A204.1 (cell line): ENCODE data around the gene EHD1.

ENCODE experiments used
- FAIRE-seq: peaks from 2 replicates; lab custom pipeline; 2012; peaks lifted over from hg19 to GRCh38; lab: Jason Lieb, UNC

EHD1 gene

GRCh38 chr11:64909653-64910343, 31.4 kb upstream of the EHD1 start:
- no peak for FAIRE-seq

DNA sequence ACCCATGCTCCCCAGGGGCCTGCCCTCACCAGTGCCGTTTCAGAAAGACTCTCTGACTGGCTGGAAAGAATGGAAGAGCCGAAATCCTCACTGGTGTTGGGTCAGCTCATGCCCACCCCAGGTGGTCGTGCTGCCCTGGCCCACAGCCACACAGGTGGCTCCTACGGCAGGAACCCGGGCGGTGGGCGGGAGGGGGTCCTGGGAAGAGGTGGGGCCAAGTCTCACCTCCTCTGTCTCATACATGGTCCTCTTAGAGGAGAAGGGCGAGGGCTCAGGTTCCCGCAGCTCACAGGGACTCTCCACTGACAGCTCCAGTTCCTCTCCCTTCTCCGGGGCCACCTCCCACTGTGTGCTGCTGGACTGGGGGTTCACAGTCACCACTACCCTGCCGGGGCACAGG, 30.3 kb upstream of the EHD1 start:
- FAIRE-seq = no peak

GRCh38 chr11:64906314-64906635, 27.9 kb upstream of the EHD1 start:
- FAIRE-seq = no peak

DNA sequence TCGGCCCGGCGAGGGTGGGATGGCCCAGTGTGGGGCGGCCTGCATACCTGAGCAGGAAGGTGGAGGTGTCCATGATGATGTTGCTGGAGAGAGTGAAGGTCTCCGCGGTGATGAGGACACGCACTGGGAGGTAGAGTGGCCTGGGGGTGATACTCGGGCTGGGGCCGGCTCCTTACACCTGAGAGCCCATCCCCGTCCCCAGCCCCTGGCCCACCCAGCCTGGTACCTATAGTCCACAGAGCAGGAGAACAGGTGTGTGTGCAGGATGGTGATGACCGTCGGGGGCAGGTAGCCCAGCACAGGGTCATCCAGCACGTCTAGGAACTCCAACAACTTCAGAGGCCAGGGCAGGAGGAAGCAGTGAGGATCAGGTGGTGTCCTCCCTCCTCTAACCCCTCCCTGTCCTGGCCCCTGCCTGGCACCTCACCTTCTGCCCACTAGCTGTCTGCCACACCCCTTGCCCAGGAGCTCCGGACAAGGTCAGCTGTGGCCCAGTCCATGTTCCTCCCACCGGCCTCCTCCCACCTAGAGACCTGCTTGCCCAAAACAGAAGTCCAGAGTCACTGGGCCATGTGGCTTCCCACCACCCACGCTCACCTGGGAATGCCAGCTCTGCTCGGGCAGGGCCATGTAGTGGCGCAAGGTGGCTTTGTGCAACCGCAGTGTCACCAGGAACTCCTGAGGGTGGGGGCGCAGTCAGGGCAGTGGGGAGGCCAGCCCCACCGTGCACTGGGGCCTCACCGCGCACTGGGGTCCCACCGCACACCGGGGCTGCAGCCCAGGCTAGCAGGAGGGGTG, 27.3 kb upstream of the EHD1 start:
- FAIRE-seq = no peak

- FAIRE-seq = no peak
These were observed 24.9 kb upstream of the EHD1 start for GRCh38 chr11:64903291-64903833.

- FAIRE-seq = no peak
These were observed 23.9 kb upstream of the EHD1 start for GRCh38 chr11:64902102-64902900.

GRCh38 chr11:64900774-64901173, 22.4 kb upstream of the EHD1 start:
- no peak for FAIRE-seq

GRCh38 chr11:64900263-64900678, 21.9 kb upstream of the EHD1 start:
- FAIRE-seq = no peak

DNA sequence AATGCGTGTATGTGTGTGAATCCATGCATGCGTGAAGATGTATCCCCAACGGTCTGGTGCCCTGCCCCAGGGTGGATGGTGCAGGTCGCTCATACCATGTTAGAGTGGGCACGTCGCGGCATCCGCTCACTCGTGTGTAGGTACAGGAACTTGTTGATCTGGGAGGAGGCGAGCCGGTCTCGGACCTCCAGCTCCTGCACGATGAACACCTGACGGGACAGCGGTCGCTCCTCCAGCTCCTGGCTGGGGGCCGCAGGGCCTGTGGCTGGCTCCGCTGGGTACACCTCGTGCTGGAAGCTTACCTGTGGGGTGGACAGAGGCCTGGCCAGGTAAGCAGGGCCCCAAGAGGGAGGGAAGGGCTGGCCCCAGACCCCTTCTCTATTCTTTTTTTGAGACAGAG, 20.1 kb upstream of the EHD1 start:
- FAIRE-seq = no peak

- FAIRE-seq = no peak
These were observed 19.6 kb upstream of the EHD1 start for GRCh38 chr11:64898076-64898445.

DNA sequence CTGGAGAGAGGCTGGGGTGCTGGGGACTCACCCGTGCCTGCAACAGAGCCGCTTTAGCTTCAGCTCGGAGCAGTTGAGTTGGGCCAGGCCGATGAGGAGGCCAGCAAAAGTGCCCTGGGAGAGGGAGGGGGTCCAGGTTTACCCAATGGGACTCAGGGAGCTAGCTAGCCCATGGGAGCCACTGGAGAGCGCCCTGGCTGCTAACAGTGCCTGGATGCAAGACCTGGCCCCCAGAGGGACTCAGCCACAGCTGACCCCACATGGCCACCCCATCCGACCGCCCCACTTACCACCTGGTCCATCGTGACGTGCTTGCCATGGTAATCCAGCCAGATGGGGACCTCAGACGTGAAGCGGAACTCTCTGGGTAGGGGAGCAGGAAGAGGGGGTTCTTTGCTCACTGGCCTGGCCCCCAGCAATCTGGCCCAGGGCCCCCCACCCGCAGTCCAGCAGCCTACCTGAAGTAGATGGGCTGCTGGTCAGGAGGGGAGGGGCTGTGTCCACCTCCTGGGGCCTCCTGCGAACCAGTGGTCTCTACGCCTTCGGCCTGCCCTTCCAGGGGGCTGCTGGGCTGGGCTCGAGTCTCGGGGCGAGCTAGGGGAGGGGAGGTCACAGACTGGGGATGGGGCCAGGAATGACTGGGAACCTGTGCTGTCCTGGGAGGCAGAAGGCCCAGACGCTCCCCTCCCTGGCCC, 19.1 kb upstream of the EHD1 start:
- FAIRE-seq = no peak

DNA sequence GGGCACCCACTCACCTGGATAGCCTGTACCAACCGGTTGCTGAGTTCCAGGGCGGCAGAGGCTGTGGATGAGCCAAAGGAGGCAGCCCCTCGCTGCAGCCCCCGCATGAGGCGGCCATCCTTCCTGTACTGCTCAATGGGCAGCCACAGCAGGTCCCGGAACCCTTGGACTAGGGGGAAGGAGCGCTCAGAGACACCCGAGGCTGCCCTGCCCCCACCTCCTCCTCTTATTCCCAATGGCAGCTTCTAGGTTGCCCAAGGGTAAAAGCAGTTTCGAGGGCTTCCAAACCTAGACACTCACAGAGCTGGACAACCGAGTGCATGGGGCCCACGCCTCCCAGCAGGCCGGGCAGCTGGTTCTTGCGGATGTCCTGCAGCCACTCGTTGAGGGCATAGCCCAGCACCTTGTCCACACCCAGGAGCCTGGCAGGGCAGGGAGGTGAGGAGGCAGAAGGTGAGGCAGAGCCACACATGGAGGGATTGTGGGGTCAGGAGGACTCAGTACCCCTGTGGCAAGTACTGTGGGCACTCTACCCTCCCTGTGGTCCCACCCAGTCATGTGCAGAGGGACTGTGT, 18.1 kb upstream of the EHD1 start:
- FAIRE-seq = no peak

GRCh38 chr11:64894812-64895452, 16.5 kb upstream of the EHD1 start:
- FAIRE-seq = no peak

DNA sequence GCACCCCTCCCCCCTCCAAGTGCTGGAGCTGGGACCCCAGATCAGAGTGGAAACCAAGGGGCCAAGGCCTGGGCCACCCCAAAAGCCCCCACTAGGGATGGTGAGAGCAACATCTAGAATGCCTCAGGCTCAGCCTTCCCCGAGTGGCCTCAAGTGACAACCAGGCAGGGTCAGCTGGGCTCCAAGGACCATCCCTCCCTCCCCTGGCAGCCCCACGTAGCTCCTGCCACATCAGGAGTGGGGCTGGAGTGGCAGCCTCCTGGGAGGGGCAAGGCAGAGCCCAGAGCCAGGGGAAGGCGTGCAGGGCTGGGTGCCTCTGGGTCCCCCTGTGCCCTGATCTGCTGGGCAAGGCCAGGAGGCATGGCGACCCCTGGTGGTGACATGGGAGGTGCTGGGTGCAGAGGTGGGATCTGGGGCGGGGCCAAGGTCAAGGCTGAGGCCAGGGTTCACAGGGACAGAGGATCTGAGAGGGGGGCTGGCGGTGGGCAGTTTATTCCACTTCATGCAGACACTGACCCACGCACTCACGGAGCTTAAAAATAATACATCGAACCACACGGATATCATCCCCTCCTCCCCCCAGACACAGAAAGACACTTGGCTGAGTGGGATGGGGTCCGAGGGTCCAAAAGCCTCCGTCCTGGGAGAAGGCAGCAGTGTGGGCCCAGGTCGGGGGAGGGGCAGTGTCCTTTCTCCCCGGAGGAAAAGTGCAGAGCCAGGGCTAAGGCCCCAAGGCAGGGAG, 15.8 kb upstream of the EHD1 start:
- no peak for FAIRE-seq

GRCh38 chr11:64893194-64894069, 15.0 kb upstream of the EHD1 start:
- FAIRE-seq = no peak

- no peak for FAIRE-seq
These were observed 14.4 kb upstream of the EHD1 start for GRCh38 chr11:64892838-64893193.

DNA sequence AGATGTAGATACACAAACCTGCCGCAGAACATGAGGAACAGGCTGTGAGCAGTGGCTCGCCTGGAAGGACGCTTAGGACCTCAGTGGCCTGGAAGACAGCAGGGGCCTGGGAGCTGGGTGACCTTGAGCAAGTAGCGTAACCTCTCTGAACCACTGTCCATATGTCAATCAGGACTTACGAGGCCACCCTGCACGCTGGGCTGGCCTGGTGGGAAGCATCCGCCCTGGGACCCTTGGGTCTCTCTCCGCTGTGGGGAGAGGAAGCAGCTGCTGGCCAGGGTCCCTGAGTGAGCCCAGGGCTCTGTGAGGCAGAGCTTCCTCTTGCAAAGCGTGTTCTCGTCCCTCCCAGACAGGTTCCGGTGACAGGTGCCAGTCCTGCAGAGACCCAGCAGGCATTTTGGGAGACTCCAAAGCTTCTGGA, 14.0 kb upstream of the EHD1 start:
- FAIRE-seq = no peak

- no peak for FAIRE-seq
These were observed 13.5 kb upstream of the EHD1 start for GRCh38 chr11:64891880-64892279.

DNA sequence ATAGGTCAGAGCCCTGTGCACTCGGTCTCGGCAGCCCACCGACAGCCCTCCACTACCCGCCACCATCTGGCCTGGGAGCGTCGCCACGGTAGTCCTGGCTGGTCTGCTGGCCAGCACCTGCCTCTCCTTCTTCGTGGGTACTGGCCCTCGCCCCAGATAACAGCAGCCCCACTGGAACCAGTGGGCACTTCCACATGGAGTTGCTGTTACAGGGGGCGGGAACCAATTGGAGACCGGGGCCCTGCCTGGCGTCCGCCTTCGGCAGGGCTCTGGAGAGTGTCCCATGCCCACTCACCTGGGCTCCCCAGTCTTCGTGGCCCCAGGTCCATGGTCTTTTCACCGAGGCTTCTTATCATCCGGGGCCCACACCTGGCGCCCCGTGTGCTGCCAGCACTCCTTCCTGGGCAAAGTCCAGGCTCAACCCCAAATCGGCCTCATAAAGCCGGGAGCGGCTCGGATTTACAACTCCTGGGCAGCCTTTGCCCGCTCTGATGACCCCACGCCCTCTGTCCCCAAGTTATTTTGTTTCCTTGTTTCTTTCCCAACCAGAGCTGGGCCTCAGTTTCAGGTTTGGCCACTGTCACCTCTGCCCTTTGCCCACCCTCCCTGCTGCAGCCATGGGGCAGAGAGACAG, 12.9 kb upstream of the EHD1 start:
- FAIRE-seq = no peak
